ENCODE measurements around the gene FAM13A.
"Not testable (repeated sequence)": the region's sequence is repeated elsewhere in the genome, so short reads cannot be mapped to it uniquely, and the experiment has no call there.

Gene FAM13A

GRCh38 chr4:88960576-88960975, 96.4 kb downstream of the FAM13A start:
- no peak for DNase-seq (ENCODE audit: low spot score)

- DNase-seq (ENCODE audit: low spot score): no peak
Observed at GRCh38 chr4:88958080-88958479, 98.9 kb downstream of the FAM13A start.

- DNase-seq (ENCODE audit: low spot score): no peak
Observed at GRCh38 chr4:88957570-88957969, 99.4 kb downstream of the FAM13A start.

- DNase-seq (ENCODE audit: low spot score): no peak
Observed at GRCh38 chr4:88955580-88956380, 101.2 kb downstream of the FAM13A start.

GRCh38 chr4:88953400-88953799, 103.6 kb downstream of the FAM13A start:
- DNase-seq (ENCODE audit: low spot score): no peak

GRCh38 chr4:88952081-88952480, 104.9 kb downstream of the FAM13A start:
- no peak for DNase-seq (ENCODE audit: low spot score)

- DNase-seq (ENCODE audit: low spot score): no peak
Observed at GRCh38 chr4:88949605-88950004, 107.4 kb downstream of the FAM13A start.

- DNase-seq (ENCODE audit: low spot score): no peak
Observed at GRCh38 chr4:88940506-88940905, 116.5 kb downstream of the FAM13A start.

- no peak for DNase-seq (ENCODE audit: low spot score)
Observed at GRCh38 chr4:88939697-88940096, 117.3 kb downstream of the FAM13A start.

- no peak for DNase-seq (ENCODE audit: low spot score)
Observed at GRCh38 chr4:88938138-88938537, 118.8 kb downstream of the FAM13A start.

- no peak for DNase-seq (ENCODE audit: low spot score)
Observed at GRCh38 chr4:88937081-88937480, 119.9 kb downstream of the FAM13A start.

- DNase-seq (ENCODE audit: low spot score): no peak
Observed at GRCh38 chr4:88933414-88934160, 123.4 kb downstream of the FAM13A start.

GRCh38 chr4:88928852-88929251, 128.1 kb downstream of the FAM13A start:
- no peak for DNase-seq (ENCODE audit: low spot score)

- DNase-seq (ENCODE audit: low spot score): no peak
Observed at GRCh38 chr4:88927420-88927819, 129.6 kb downstream of the FAM13A start.

GRCh38 chr4:88919056-88919455, 137.9 kb downstream of the FAM13A start:
- DNase-seq (ENCODE audit: low spot score): no peak

GRCh38 chr4:88913181-88913580, 143.8 kb downstream of the FAM13A start:
- not testable (repeated sequence) for DNase-seq (ENCODE audit: low spot score)

- DNase-seq (ENCODE audit: low spot score): no peak
Observed at GRCh38 chr4:88911246-88912212, 145.5 kb downstream of the FAM13A start.

GRCh38 chr4:88910101-88910500, 146.9 kb downstream of the FAM13A start:
- DNase-seq (ENCODE audit: low spot score): no peak

- DNase-seq (ENCODE audit: low spot score): no peak
Observed at GRCh38 chr4:88908521-88908920, 148.5 kb downstream of the FAM13A start.

GRCh38 chr4:88908003-88908402, 149.0 kb downstream of the FAM13A start:
- DNase-seq (ENCODE audit: low spot score): no peak

- no peak for DNase-seq (ENCODE audit: low spot score)
Observed at GRCh38 chr4:88907478-88907877, 149.5 kb downstream of the FAM13A start.

GRCh38 chr4:88904240-88904639, 152.7 kb downstream of the FAM13A start:
- not testable (repeated sequence) for DNase-seq (ENCODE audit: low spot score)
